G401 (cell line): ENCODE results near the gene MAP2K1. TPM values are rescaled to one million over a fixed set of nuclear protein-coding genes. Genes with fewer than 3 reads are reported as not detected.
A peak's percentile ranks its signal among the peaks of the same experiment; 100 is the strongest.
"Not testable (repeated sequence)": the region's sequence is repeated elsewhere in the genome, so short reads cannot be mapped to it uniquely, and the experiment has no call there.

Experiments used
- DNase-seq: peaks from one replicate; pipeline ENCODE4 v3.0.0-alpha.2; 2015; ENCODE audit warnings: low spot score
- in situ Hi-C: cut with HindIII; loops from 2 replicates; pipeline ENCODE4 v1.10.0; 2016; ENCODE audit warnings: low sequenced_read_pairs, mixed read lengths
- total RNA-seq: library from RNA; depleted of rRNA; stranded (reverse); fragments of >200 nt; shearing (Covaris generic); gene quantifications from 2 replicates; pipeline ENCODE4 v1.2.3, GENCODE V29; 2014

The MAP2K1 gene
- total RNA-seq, 1 experiment from 2014 or later, result 13.9 TPM

GRCh38 chr15:66415360-66415759, 28.6 kb downstream of the MAP2K1 start:
- DNase-seq, result no peak
- in situ Hi-C loops, result no loop called here

GRCh38 chr15:66417736-66418135, 31.0 kb downstream of the MAP2K1 start:
- no peak for DNase-seq
- in situ Hi-C loops, result no loop called here

DNA sequence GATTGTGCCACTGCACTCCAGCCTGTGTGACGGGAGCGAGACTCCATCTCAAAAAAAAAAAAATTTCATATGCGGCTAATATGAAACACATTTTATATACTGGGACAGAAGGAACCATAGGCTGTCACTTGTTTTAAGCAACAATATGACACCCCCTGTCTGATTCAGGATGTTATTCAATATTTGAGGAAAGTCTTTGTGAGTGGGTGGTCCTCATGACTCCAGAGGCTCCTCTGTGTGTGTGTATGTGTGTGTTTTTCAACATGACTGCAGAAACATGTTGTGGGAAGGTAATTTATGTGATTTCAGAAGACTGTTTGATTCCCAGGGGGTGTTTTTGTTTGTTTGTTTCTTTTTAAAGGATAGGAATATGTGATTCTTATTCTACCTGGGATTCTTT, 32.8 kb downstream of the MAP2K1 start:
- in situ Hi-C loops, result no loop called here

GRCh38 chr15:66422347-66422746, 35.6 kb downstream of the MAP2K1 start:
- in situ Hi-C loops, result no loop called here
- no peak for DNase-seq

More for the DNA sequence above, 32.8 kb downstream of the MAP2K1 start:
- DNase-seq, result no peak

DNA sequence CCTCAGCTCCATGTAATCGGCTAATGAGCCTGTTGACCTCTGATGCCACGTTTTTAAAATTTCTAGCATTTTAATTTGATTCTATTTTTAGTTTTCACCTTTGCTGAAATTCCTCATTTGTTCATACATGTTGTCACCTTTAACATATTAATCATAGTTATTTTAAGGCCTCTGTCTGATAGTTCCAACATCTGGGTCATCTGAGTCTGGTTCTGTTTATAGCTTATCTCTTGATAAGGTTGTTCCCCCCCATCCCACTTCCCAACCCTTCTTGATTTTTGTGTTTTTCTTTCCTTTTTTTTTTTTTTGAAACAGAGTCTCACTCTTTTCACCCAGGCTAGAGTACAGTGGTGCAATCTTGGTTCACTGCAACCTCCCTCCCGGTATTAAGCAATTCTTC, 36.4 kb downstream of the MAP2K1 start:
- in situ Hi-C loops, result no loop called here
- DNase-seq, result no peak

DNA sequence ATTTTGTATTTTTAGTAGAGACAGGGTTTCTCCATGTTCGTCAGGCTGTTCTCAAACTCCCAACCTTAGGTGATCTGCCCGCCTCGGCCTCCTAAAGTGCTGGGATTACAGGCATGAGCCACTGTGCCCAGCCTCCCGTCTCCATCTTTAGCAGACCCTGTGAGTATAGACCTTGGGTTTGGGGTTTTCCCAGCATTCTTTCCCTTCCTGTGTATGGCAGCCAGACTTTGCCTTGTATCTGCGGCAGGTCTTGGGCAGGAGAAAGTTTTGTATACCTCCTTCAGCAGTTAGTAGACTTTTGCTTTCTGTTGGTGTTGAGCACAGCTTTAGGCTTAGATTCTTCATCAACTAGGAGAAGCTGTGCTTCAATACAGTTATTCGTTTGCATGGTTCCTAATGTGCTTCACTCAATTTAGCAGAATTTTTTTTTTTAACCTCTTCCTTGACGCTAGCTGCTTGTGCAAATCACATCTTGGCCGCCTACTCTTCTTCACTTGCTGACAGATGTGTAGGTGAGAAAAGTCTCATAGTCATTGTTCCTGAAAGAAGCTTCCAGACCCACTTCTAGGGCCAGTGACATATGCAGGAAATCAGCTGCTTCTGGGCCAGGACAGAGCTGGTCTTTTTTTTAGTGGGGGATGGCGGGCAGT, 38.4 kb downstream of the MAP2K1 start:
- no peak for DNase-seq
- in situ Hi-C loops, result no loop called here

- DNase-seq, result no peak
- in situ Hi-C loops, result no loop called here
Observed at GRCh38 chr15:66425837-66426236, 39.1 kb downstream of the MAP2K1 start.

DNA sequence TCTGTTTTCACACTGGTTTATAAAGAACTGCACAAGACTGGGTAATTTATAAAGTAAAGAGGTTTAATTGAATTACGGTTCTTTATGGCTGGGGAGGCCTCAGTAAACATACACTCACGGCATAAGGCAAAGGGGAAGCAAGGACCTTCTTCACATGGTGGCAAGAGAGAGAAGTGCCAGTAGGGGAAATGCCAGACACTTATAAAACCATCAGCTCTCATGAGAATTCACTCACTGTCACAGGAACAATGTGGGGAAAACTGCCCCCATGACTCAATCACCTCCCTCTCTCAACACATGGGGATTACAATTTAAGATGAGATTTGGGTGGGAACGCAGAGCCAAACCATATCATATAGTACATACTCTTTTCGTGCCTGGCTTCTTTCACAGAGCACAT, 42.4 kb downstream of the MAP2K1 start:
- DNase-seq, result no peak
- in situ Hi-C loops, result no loop called here

DNA sequence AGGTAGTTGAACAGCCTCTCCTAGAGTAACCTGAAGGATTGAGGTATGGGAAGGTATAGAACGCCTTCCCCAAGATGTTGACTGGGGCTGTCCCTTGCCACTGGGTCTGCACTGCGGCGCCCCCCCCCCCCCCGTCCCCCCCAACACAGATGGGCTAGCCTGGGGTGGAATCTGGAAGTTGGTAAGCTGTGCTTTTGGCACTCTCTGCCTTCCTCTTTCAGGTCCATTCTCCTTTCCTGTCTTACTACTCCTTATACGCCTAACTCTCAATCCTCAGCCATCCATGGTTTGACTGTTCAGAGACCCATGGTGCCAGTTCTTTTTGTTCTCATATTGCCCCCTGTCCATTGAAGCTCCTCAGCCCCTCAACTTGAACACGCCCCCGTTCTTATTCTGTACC, 42.8 kb downstream of the MAP2K1 start:
- no peak for DNase-seq
- in situ Hi-C loops, result no loop called here

DNA sequence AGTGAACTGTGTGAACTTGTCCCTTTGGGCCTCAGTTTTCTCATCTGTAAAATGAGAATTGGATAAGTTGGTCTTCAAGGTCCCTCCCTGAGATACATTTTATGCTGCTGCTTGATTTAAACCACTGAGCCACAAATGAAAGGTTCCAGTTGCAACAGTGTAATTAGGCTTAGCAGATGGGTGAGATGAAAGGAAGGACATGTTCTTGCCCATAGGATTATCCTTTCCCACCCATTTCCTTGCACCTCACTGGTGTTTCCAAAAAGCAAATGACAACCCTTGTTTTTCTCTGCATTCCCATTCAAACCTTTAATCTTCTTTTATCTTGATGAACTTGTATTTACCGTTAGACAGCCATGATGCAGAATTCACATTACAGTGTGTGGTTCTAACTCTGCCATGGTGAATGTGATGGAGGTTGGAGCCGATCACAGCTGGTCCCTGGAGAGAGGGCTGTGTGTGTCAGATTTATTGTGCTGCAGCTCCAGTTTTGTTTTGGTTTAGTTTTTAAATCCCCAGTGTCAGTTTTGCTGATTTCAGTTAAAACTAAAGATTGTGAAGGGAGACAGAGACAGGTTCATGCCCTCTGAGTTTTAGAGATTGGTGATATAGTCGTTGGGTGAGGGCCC, 44.0 kb downstream of the MAP2K1 start:
- DNase-seq, result no peak
- in situ Hi-C loops, result no loop called here

DNA sequence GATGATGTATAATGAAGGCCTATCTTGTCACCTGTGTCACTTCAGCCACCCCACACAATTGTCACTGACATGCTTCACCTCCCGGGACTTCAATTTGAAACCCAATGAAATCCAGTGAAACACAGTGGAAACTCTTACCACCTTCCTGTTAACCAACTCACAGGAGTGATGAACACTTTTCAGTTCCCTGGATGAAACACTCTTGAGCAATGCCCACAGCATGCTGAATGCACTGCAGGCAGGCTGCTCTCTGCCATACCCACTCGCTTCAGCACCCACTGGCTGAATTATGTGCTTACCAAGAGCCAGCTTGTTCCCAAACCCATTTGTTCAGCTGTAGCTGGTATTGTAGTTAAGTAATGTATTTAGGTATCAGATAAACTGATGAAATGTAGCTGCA, 47.0 kb downstream of the MAP2K1 start:
- in situ Hi-C loops, result no loop called here
- no peak for DNase-seq

GRCh38 chr15:66440501-66440900, 53.8 kb downstream of the MAP2K1 start:
- DNase-seq, result no peak
- in situ Hi-C loops, result no loop called here

DNA sequence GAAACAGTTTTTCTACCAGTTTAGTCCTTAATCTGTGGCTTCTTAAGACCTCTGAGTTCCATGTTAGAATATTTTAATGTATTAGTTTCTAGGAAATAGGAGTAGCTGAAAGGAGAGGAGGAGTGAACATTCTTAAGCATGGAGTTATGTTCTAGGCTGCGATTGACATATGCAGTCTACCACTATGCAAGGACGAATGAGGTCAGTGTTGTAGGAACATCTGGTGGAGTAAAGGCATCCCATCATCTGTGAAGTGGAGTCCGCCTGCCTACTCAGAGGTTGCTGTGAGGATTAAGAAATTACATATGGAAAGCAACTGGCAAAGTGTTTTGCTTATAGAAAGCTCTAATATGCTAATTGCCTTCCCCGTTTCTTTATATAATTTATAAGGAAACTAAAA, 65.7 kb downstream of the MAP2K1 start:
- no peak for DNase-seq
- in situ Hi-C loops, result no loop called here

- peak; percentile 64 for DNase-seq
- in situ Hi-C loops, result no loop called here
Observed at GRCh38 chr15:66452971-66453580, 66.4 kb downstream of the MAP2K1 start.

GRCh38 chr15:66454143-66454542, 67.4 kb downstream of the MAP2K1 start:
- in situ Hi-C loops, result no loop called here
- no peak for DNase-seq

- in situ Hi-C loops, result no loop called here
- DNase-seq, result no peak
Observed at GRCh38 chr15:66456211-66456610, 69.5 kb downstream of the MAP2K1 start.

DNA sequence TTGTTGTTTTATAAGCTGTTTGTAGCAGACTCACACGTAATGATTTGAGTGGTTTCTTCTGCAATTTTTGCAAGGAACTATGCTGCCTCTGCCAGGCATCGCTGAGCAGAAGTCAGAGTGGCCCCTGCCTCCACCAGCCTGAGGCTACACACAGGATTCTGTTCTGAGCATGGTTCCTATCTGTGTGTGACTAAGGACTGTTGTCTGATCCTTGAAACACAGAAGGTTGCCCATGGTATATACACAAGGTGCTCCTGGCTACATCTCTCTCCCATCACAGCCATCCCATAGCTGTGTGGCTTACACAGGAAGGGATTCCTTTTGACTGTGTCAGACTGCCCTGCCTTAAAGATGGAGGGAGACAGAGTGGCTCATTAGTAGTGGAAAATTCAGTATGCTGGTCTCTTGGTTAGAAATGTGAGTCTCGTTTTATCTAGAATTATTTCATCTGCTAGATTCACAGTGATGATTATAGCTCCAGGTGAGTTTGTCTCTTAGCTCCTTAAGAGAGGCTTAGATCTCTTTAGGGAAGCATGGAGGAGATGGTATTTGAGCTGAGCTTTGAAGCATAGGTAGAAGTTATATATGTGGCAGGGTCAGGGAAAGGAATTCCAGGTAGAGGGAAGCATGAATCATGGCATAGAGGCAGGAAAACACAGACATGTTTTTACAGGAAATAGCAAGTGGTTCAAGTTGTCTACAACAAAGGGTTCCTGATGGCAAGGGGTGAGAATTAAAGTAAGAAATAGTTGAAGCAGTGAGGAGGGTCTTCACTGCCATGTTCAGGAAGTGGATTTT, 73.3 kb downstream of the MAP2K1 start:
- no peak for DNase-seq
- in situ Hi-C loops, result no loop called here

DNA sequence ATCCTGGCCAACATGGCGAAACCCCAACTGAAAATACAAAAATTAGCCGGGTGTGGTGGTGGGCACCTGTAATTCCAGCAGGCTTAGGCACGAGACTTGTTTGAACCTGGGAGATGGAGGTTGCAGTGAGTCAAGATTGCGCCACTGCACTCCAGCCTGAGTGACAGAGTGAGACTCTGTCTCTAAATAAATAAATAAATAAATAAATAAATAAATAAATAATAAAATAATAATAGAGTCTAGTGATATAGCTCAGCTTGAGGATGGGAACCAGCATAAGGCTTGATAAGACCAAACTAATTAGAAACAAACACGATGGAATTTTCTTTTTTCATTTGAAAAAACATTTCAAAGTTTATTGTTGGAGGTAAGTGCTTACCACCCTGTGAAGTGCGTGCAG, 74.6 kb downstream of the MAP2K1 start:
- in situ Hi-C loops, DNase-seq: not testable (repeated sequence)

- in situ Hi-C loops, result no loop called here
Observed at GRCh38 chr15:66461917-66462316, 75.2 kb downstream of the MAP2K1 start.

DNA sequence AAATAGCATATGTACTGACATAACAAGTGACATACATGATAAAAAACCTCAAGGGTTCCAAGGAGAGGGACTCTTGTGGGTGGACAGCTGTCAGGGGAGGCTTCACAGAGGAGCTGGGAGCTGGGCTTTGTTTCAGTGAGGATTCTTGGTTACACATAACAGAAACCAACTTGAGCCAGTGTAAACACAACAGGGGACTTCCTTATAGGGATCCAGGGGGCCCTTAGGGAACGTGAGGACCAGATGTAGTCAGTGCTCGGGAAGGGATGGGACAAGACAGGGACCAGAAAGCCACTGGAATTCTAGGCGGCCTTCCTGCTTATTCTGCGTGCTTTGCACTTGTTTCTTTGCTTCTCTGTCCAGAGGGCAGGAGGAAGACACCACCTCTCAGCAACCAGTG, 75.9 kb downstream of the MAP2K1 start:
- in situ Hi-C loops, result no loop called here
- DNase-seq, result no peak

More at GRCh38 chr15:66461917-66462316, 75.2 kb downstream of the MAP2K1 start:
- no peak for DNase-seq
